Duodenal mucosa (tissue), 2 donors: Measurements from ENCODE around the gene MICAL3.
"Not testable (repeated sequence)": the region's sequence is repeated elsewhere in the genome, so short reads cannot be mapped to it uniquely, and the experiment has no call there.

ENCODE experiments used
- H3K27ac ChIP-seq: one replicate; pipeline ENCODE4 v1.7.0; 2013; ENCODE audit warnings: low read depth, low read length
- H3K27me3 ChIP-seq, 2 donors: one replicate each; pipeline ENCODE4 v1.7.0; 2013; ENCODE audit warnings: low read length in 2 of 2, control low read depth in 1 of 2; ENCODE audit not compliant: insufficient read depth in 2 of 2, control insufficient read depth in 1 of 2
- H3K36me3 ChIP-seq, 2 donors: one replicate each; pipeline ENCODE4 v1.7.0; 2013; ENCODE audit warnings: low read length in 2 of 2, control low read depth in 1 of 2; ENCODE audit not compliant: insufficient read depth in 2 of 2, control insufficient read depth in 1 of 2
- H3K4me1 ChIP-seq, 2 donors: one replicate each; pipeline ENCODE4 v1.7.0; 2013; ENCODE audit warnings: low read length in 2 of 2, control low read depth in 1 of 2; ENCODE audit not compliant: insufficient read depth in 2 of 2, control insufficient read depth in 1 of 2
- H3K4me3 ChIP-seq, 2 donors: one replicate each; pipeline ENCODE4 v1.7.0; 2013; ENCODE audit warnings: low read length in 2 of 2, low read depth in 1 of 2
- H3K9ac ChIP-seq, 2 donors: one replicate each; pipeline ENCODE4 v1.7.0; 2013; ENCODE audit warnings: low read length in 2 of 2, low read depth in 1 of 2
- H3K9me3 ChIP-seq, 2 donors: one replicate each; pipeline ENCODE4 v1.7.0; 2013; ENCODE audit warnings: low read length in 2 of 2, control low read depth in 1 of 2; ENCODE audit not compliant: control insufficient read depth in 1 of 2

Gene MICAL3

DNA sequence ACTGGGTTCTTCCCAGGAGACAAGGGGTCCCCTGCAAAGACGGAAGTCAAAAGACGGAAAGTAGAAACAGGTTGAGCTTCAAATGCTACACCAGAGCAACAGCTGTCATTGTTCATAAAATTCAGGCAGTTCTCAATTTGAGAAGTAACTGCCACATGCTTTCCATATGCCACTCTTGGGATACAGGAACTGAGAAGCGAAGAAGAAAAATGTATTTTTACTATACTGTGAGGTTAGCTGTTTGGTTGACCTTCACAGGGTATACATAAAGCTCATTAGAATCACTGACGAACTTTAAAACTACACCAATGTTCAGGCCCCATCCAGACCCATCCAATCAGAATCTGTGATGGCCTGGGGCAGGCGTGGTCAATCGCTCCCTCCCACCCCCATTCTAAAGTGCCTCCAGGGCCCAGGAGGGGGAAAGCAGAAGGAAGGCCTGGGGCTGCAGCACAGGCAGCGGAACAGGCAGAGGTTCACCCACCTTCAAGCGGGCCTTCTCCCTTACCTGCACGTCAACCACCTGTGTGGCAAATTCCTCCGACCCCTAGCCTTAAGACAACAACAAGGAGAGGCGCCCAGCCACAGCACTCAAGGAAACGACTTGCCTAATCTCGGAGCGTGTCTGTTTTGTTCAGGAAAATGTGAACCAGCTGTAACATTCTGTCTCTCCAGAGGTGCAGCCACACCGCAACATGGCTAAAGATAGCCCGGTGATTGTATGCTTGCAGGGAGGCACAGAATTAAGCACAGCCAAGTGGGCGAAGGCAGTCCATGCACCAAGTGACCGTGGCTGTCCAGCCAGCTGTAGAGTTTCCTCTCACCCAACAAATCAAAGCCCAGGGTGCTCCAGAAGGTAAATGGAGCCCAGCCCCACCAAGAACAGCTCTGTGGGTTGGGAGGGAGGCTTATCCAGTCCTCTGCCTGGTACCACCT, 82.6 kb downstream of the MICAL3 start:
- Histone ChIP-seq H3K4me1 (peaks cover 15 to 28% of the 10 kb centered on the region in 2 donors), H3K9ac (no peak overlapping the region)

DNA sequence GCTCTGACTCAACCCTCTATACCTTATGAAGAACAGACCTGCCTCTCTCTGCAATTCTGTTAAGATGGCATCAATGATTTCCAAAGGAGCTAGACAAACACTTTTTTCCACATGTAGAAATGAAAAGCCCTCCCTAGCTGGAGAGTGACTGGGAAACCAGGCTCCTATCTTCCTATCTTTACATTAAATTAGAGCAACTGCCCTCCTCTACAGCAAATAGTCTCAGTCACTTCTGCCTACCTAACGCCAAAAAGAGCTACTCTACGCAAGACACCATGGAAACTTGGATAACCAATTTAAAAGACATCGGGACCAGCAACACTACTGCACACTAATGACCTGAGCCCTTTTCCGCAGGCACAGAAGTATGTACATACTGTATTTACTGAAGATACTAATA, 84.8 kb downstream of the MICAL3 start:
- Histone ChIP-seq H3K4me1 (peaks cover 12 to 19% of the 10 kb centered on the region in 2 donors), H3K36me3 (peaks cover 0 to 4% of the 10 kb centered on the region in 2 donors), H3K27ac (no peak overlapping the region), H3K9me3 (no peaks in the 10 kb centered on the region), H3K27me3 (no peaks in the 10 kb centered on the region), H3K4me3 (no peak overlapping the region), H3K9ac (no peak overlapping the region)

More for the DNA sequence above, 82.6 kb downstream of the MICAL3 start:
- Histone ChIP-seq H3K27ac (no peak overlapping the region), H3K9me3 (no peaks in the 10 kb centered on the region), H3K36me3 (peaks cover 0 to 4% of the 10 kb centered on the region in 2 donors), H3K27me3 (no peaks in the 10 kb centered on the region), H3K4me3 (no peak overlapping the region)

DNA sequence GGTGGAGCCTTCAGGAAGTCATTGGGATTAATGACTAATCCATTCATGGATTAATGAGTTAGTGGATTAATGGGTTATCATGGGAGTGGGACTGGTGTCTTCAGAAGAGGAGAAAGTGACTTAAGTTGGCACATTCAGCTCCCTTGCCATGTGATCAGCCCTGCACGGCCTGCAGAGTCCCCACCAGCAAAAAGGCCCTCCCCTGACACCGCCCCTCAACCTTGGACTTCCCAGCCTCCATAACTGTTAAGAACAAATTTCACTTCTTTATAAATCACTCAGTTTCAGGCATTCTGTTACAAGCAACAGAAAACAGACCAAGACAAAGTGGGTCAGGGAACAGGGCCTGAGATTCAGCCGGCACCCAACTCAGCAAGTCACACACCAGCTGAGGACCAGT, 85.3 kb downstream of the MICAL3 start:
- H3K27ac ChIP-seq: no peak overlapping the region

DNA sequence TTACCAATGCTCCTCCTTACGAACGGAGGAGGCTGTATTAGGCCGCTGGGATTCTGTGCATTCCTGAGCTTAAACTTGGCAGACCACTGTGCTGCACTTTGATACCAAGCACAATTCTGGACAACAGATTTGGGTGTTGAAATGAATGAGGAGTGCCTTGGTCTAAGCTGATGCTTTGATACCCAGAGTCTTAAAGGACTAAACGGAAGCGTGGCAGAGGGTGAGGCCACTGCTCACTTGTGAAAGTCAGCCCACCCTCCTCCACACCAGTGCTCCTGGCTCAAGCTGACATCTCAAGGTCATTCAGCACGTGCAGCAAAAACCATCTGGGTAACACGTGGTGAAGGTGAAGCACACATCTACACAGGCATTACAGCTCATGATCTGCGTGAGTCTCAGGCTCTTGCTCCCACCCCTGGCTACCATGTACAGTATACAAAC, 85.9 kb downstream of the MICAL3 start:
- H3K4me3 ChIP-seq: no peak overlapping the region
- no peaks in the 10 kb centered on the region for H3K9me3 ChIP-seq
- peaks cover 0 to 4% of the 10 kb centered on the region in 2 donors for H3K36me3 ChIP-seq
- H3K27ac ChIP-seq: no peak overlapping the region
- H3K9ac ChIP-seq: no peak overlapping the region
- H3K27me3 ChIP-seq: no peaks in the 10 kb centered on the region
- peaks cover 12 to 19% of the 10 kb centered on the region in 2 donors for H3K4me1 ChIP-seq

More for the DNA sequence above, 85.3 kb downstream of the MICAL3 start:
- Histone ChIP-seq H3K9me3 (no peaks in the 10 kb centered on the region), H3K4me3 (no peak overlapping the region), H3K9ac (no peak overlapping the region), H3K4me1 (peaks cover 12 to 19% of the 10 kb centered on the region in 2 donors), H3K27me3 (no peaks in the 10 kb centered on the region), H3K36me3 (peaks cover 0 to 4% of the 10 kb centered on the region in 2 donors)

DNA sequence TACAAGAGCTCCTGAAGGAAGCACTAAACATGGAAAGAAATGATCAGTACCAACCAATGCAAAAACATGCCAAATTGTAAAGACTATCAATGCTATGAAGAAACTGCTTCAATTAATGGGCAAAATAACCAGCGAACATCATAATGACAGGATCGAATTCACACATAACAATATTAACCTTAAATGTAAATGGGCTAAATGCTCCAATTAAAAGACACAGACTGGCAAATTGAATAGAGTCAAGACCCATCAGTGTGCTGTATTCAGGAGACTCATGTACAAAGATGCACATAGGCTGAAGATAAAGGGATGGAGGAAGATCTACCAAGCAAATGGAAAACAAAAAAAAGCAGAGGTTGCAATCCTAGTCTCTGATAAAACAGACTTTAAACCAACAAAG, 91.9 kb downstream of the MICAL3 start:
- H3K9me3 ChIP-seq: not testable (repeated sequence)

DNA sequence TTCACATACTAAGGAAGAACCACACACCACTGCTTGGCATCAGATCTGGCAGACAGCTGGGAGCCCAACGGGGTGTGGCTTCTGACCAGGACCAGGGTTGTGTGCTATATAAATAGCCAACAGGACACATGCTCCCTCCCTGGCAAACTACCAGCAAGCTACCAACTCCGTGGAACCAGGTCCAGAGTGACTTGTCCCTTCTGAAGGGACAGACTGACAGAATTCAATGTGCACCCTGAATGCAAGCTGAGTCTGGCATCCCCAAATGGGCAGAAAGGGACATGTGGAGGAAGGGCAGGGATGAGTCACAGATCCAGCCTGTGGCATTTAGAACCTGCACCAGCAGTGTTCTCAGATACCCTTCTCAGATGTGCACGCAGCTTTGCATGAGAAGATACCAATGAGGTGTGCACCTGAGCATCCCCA, 92.9 kb downstream of the MICAL3 start:
- Histone ChIP-seq H3K27ac (no peak overlapping the region), H3K4me3 (no peak overlapping the region), H3K27me3 (no peaks in the 10 kb centered on the region), H3K9me3 (no peaks in the 10 kb centered on the region), H3K4me1 (peaks cover 0 to 5% of the 10 kb centered on the region in 2 donors), H3K9ac (no peak overlapping the region), H3K36me3 (peaks cover 0 to 5% of the 10 kb centered on the region in 2 donors)

More for the DNA sequence above, 91.9 kb downstream of the MICAL3 start:
- H3K9ac ChIP-seq, H3K36me3 ChIP-seq, H3K4me1 ChIP-seq, H3K27ac ChIP-seq, H3K4me3 ChIP-seq, H3K27me3 ChIP-seq: not testable (repeated sequence)

DNA sequence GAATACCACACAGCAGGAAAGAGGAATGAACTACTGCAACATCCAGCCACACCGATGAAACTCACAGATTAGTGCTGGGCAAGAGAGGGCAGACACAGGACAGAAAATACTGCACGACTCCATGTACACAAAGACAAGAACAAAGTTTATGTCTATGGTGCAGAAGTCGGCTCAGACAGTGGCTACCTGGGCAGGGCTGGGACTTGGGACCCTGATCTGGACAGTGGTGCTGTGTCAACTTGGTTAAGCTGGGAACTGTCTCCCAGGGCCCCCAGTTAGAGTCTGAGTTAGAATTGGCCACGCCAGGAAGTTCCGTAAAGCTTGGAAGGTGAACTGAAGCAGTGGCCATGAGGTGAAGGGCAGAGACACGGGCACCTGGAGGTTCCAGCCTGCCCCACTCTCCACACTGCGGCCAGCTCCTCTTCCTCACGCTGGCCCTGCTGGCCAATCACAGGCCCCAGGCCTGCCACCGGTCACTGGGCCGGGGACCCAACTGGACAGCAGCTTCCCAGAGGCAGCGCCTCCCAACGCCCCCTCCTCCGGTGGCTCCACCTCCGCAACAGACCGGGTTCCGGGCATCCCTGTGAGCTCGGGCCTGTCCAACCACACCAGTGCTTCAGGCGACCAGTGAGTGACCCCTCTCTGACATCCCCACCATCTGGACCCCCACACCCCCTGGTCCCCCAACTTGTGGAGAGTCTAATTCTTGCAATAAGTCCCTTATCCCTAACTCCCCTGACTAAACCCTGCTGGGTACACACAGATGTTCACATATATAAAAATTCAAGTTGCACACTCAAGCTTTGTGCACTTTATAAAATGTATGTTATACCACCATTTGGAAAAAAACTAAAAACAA, 93.7 kb downstream of the MICAL3 start:
- H3K4me1 ChIP-seq: peaks cover 0 to 5% of the 10 kb centered on the region in 2 donors
- H3K9ac ChIP-seq: no peak overlapping the region
- H3K27me3 ChIP-seq: no peaks in the 10 kb centered on the region
- peaks cover 0 to 5% of the 10 kb centered on the region in 2 donors for H3K36me3 ChIP-seq
- no peaks in the 10 kb centered on the region for H3K9me3 ChIP-seq
- no peak overlapping the region for H3K4me3 ChIP-seq
- no peak overlapping the region for H3K27ac ChIP-seq

DNA sequence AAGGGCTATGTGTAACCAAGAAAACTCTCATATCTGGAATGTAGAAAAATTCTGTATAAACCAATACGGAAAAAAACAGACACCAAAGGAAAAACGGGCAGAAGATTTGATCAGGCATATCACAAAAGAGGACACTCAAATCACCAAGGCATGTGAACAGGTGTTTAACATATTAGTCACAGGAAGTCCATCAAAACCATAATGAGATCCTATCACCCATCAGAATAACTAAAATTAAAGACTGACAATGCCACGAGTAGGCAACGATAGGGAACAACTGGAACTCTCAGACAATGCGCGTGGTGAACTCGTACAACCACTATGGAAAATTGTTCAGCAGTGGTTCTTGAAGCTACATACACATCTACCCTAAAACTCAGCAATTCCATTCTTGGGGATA, 94.5 kb downstream of the MICAL3 start:
- Histone ChIP-seq H3K36me3 (peaks cover 0 to 5% of the 10 kb centered on the region in 2 donors), H3K4me1 (peaks cover 0 to 5% of the 10 kb centered on the region in 2 donors), H3K27me3 (no peaks in the 10 kb centered on the region), H3K9ac (no peak overlapping the region), H3K4me3 (no peak overlapping the region), H3K27ac (no peak overlapping the region), H3K9me3 (no peaks in the 10 kb centered on the region)

DNA sequence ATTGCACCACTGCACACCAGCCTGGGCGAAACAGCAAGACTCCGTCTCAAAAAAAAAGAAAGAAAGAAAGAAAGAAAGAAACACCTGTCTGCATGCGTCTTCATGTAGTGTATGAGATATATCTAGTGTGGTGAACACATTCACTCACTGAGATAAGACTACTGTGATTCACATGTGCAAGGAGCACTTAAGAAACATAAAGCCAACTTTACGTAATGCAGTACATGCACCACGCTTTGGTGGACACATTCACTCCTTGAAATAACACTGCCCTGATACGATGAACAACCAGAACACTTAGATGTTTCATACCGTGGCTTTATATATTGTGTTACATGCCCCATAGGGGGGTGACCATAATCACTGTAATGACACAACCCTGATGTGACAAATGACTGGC, 96.0 kb downstream of the MICAL3 start:
- Histone ChIP-seq H3K9me3 (no peaks in the 10 kb centered on the region), H3K4me3 (no peak overlapping the region), H3K4me1 (peaks cover 3 to 7% of the 10 kb centered on the region in 2 donors), H3K9ac (no peak overlapping the region), H3K27ac (no peak overlapping the region), H3K27me3 (no peaks in the 10 kb centered on the region), H3K36me3 (peaks cover 0 to 5% of the 10 kb centered on the region in 2 donors)

DNA sequence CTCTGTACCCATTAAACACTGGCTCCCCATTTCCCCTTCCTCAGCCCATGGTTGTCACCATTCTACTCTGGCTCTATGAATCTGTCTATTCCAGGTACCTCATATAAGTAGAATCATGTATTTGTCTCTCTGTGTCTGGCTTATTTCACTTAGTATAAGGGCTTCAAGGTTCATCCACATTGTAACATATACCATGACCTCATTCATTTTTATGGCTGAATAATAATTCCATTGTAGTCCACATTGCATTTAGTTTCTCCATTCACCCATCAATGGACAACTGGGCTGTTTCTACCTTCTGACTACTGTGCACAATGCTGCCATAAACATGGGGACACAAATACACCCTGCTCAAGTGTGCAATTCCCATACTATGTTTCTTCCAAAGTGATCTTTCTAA, 97.3 kb downstream of the MICAL3 start:
- H3K9me3 ChIP-seq: no peaks in the 10 kb centered on the region
- no peak overlapping the region for H3K27ac ChIP-seq
- H3K27me3 ChIP-seq: no peaks in the 10 kb centered on the region
- no peak overlapping the region for H3K4me3 ChIP-seq
- peaks cover 11 to 15% of the 10 kb centered on the region in 2 donors for H3K4me1 ChIP-seq
- peaks cover 0 to 5% of the 10 kb centered on the region in 2 donors for H3K36me3 ChIP-seq
- no peak overlapping the region for H3K9ac ChIP-seq
